ENCODE measurements around the gene NHLRC4.

The NHLRC4 gene

GRCh38 chr16:575354-576196 lies 8.8 kb downstream of the NHLRC4 start:
- Histone ChIP-seq H3K27ac (replicated peaks) (no peak overlapping the region), H3K27me3 (ENCODE audit: insufficient read depth, poor library complexity, severe bottlenecking) (no peaks in the 10 kb centered on the region), H3K4me3 (replicated peaks; ENCODE audit: insufficient read depth, low read length) (no peak overlapping the region)
- TF ChIP-seq REST (IDR thresholded peaks at IDR 0.05; ENCODE audit: insufficient replicate concordance, low read depth) (no peak), POLR2AphosphoS5 (IDR thresholded peaks at IDR 0.05; ENCODE audit: low read depth) (no peak), GABPA (IDR thresholded peaks at IDR 0.05; ENCODE audit: low read depth) (no peak), SPI1 (IDR thresholded peaks at IDR 0.05; ENCODE audit: borderline replicate concordance, low read depth) (no peak)
- TF ChIP-seq, protein P1, sequence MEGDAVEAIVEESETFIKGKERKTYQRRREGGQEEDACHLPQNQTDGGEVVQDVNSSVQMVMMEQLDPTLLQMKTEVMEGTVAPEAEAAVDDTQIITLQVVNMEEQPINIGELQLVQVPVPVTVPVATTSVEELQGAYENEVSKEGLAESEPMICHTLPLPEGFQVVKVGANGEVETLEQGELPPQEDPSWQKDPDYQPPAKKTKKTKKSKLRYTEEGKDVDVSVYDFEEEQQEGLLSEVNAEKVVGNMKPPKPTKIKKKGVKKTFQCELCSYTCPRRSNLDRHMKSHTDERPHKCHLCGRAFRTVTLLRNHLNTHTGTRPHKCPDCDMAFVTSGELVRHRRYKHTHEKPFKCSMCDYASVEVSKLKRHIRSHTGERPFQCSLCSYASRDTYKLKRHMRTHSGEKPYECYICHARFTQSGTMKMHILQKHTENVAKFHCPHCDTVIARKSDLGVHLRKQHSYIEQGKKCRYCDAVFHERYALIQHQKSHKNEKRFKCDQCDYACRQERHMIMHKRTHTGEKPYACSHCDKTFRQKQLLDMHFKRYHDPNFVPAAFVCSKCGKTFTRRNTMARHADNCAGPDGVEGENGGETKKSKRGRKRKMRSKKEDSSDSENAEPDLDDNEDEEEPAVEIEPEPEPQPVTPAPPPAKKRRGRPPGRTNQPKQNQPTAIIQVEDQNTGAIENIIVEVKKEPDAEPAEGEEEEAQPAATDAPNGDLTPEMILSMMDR (IDR thresholded peaks at IDR 0.05; ENCODE audit: insufficient read depth, low read length): no peak
- DNase-seq (ENCODE audit: low read depth in 1 of 2, low spot score in 1 of 2): no peak

GRCh38 chr16:576197-576822 lies 9.5 kb downstream of the NHLRC4 start:
- DNase-seq (ENCODE audit: low read depth in 1 of 2, low spot score in 1 of 2): no peak
- Histone ChIP-seq H3K4me3 (replicated peaks; ENCODE audit: insufficient read depth, low read length) (no peak overlapping the region), H3K27me3 (ENCODE audit: insufficient read depth, poor library complexity, severe bottlenecking) (no peaks in the 10 kb centered on the region), H3K27ac (replicated peaks) (no peak overlapping the region)
- TF ChIP-seq GABPA (IDR thresholded peaks at IDR 0.05; ENCODE audit: low read depth) (no peak), POLR2AphosphoS5 (IDR thresholded peaks at IDR 0.05; ENCODE audit: low read depth) (no peak), REST (IDR thresholded peaks at IDR 0.05; ENCODE audit: insufficient replicate concordance, low read depth) (no peak), SPI1 (IDR thresholded peaks at IDR 0.05; ENCODE audit: borderline replicate concordance, low read depth) (no peak)
- TF ChIP-seq, protein P1 (IDR thresholded peaks at IDR 0.05; ENCODE audit: insufficient read depth, low read length): no peak

DNA sequence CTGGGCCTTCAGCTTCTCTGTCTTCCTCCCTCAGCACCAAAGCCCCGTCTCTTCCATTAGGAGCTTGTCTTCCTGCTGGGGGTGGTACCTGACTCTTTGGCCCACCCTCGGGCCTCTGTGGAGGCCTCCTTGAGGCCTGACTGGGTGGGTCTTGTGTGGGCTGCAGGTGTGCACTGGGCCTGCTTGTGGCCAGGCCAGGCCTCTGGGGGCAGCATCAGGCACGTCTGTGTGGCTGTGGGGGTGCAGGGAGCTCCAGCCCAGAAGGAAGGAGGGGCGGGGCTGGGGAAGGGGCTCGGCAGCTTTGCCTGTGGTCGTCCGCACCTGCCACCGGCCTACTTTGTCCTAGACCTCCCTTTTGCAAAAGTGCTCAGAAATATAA lies 10.0 kb downstream of the NHLRC4 start:
- no peak overlapping the region for H3K27ac ChIP-seq (replicated peaks)
- DNase-seq (ENCODE audit: low read depth in 1 of 2, low spot score in 1 of 2): no peak
- TF ChIP-seq, protein P1 (IDR thresholded peaks at IDR 0.05; ENCODE audit: insufficient read depth, low read length): no peak
- TF ChIP-seq REST (IDR thresholded peaks at IDR 0.05; ENCODE audit: insufficient replicate concordance, low read depth) (no peak), GABPA (IDR thresholded peaks at IDR 0.05; ENCODE audit: low read depth) (no peak), POLR2AphosphoS5 (IDR thresholded peaks at IDR 0.05; ENCODE audit: low read depth) (no peak; the same call in 1 of the 2 replicates), SPI1 (IDR thresholded peaks at IDR 0.05; ENCODE audit: borderline replicate concordance, low read depth) (no peak)

More for the DNA sequence above, 10.0 kb downstream of the NHLRC4 start:
- Histone ChIP-seq H3K27me3 (ENCODE audit: insufficient read depth, poor library complexity, severe bottlenecking) (no peaks in the 10 kb centered on the region), H3K4me3 (replicated peaks; ENCODE audit: insufficient read depth, low read length) (no peak overlapping the region)
